Fibroblast of skin of scalp (primary cell): ENCODE measurements around the gene SLC26A4.

Experiments used
- DNase-seq: peaks from one replicate; pipeline ENCODE4 v3.0.0-alpha.2; 2013

The SLC26A4 gene

GRCh38 chr7:107661081-107661864, 645 bp downstream of the SLC26A4 start:
- DNase-seq: peak; percentile 30

DNA sequence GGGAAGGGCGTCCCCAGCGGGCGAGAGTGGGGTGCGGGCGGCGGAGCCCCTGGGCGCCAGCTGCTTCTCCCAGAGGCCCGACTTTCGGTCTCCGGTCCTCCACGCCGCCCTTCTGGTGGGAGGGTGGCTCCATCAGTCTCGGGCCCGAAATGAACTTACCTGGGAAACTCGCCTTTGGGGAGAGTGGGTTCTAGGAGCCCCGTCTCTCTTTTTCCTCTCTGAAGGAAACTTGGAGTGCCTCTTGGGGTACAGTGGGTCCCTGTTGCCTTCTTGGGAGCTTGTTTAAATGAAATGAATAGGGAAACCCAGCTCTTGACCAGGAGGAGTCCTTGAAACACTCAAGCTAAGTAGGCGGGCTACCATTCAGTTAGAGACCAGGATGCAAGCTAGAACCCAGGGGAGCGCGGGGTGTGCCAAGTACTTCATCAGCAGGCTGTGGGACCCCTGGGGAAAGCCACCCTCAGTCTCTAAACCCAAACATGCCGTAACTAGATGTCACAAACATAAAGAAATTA, 1.3 kb downstream of the SLC26A4 start:
- no peak for DNase-seq

- DNase-seq: no peak
Observed at GRCh38 chr7:107663196-107663595, 2.6 kb downstream of the SLC26A4 start.

DNA sequence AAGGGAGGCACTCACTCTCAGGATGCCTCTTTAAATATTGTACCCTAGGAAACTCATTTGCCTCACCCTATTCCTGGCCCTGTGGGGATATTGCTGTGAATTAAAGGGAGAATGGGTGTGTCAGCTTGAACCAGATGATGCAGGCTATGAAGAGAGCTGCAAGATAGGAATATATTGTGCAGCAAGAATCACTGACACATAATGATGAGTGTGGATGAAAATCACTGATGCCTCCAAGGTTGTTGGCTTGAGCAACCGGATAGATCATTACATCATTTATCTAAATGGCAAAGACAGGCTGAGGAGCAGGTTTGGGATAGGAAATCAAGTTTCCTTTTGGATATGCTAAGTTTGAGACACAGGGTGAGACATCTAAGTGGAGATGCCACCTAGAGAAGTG, 6.2 kb downstream of the SLC26A4 start:
- no peak for DNase-seq

GRCh38 chr7:107667341-107667740, 6.7 kb downstream of the SLC26A4 start:
- DNase-seq: no peak

DNA sequence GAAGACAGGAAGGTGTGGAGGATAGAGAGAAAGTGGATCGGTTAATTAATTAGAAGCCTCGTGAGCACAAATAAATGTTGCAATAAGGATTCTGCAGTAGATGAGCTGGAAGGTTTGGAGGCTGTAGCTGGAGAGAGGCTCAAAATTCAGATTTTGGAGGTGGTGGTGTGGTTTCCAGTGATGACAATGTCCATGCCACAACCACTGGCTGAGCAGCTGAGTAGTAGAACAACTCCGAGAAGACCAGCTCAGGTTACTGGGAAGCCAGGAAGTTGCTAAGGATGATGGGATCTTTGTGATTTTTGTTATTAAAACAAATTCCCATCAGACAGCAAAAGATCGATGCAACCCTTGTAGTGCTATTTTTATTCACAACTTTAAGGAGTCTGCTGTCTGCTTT, 7.7 kb downstream of the SLC26A4 start:
- no peak for DNase-seq

DNA sequence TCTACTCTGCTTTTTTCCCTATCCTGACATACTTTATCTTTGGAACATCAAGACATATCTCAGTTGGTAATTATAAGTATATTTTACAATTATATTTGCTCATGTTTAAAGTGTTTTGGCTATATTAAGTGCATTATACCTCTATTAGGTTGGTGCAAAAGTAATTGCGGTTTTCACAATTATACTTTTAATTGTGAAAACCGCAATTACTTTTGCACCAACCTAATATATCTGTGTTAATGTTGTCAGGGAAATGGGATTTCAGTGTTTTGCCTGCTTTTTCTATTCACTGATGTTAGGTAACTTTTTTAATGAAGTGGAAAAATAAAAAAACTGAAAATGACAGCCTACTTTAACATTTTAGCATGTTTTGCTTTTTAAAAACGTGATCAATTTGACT, 11.6 kb downstream of the SLC26A4 start:
- DNase-seq: no peak

DNA sequence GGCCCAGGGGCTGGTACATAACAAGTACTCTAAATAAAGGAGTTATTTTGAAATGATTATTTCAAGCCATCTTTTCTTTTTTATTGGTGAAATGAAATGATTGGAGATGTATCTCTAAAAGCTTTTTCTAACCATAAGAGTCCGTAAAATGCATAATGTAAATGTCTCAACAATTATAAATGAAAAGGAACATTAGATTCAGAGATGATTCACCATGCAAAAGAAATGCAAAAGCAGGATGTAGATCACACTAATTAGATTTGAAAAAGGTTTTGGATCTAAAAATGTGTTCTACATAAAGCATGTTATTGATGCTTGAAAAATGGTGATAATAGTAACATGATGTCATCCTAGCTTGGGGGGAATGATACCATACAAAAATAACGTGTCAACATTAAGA, 15.6 kb downstream of the SLC26A4 start:
- no peak for DNase-seq

DNA sequence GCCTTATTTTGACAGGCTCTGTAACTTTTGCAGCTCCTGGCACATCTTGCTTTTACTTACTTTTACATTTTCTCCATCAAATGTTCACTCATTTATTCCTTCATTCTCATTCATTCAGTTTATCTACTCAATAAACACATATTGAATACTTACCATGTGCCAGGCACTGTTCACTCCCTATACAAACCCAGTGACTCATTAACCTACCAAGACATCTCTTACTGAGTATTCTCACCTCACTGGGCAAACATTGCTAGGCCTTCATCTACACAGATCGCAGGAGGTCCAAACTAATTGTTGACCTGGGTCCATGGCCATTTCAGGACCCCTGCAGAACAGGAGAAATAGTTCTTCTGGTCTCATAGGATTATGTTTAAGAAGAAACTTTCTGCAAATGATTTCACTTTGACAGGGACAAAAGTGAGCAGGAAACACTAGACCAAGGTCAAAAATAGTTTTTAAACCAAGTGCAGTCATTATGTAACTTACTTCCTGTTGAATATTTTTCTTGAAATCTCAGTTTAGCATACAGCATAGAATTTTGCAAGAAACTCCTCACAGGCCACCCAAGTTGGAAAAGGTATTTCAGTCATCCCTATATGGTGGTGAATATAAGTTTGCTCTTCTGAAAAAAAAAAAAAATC, 17.6 kb downstream of the SLC26A4 start:
- no peak for DNase-seq

DNA sequence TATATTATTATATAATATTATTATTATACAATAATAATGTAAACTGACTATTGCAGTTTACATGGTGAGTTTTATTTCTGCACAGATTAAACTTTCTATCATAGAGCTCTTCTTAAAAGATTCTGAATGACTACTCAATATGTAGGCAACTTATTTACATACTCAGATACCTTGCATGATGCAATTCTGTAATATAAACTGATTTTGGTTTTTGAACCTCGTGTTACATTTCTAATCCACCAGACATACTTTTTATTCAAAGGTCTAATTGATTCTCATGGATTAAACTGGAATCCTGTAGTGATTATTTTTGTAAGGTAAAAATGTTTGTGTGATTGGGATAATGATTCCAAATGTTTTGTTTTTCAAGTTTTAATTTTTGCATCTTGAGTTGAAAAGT, 19.9 kb downstream of the SLC26A4 start:
- DNase-seq: no peak

DNA sequence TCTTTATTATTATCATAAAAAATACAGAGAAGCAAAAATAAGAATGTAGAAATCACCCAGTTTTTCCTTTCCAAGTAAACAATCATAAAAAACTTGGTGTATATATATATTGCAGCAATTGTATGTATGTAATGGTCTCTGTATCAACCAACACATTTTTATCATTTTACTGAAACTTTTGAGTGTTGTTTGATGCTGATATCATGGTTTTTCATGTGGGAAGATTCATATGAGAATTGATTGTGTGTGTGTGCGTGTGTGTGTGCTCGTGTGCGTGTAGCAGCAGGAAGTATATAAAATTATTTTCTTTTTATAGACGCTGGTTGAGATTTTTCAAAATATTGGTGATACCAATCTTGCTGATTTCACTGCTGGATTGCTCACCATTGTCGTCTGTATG, 22.3 kb downstream of the SLC26A4 start:
- DNase-seq: no peak

DNA sequence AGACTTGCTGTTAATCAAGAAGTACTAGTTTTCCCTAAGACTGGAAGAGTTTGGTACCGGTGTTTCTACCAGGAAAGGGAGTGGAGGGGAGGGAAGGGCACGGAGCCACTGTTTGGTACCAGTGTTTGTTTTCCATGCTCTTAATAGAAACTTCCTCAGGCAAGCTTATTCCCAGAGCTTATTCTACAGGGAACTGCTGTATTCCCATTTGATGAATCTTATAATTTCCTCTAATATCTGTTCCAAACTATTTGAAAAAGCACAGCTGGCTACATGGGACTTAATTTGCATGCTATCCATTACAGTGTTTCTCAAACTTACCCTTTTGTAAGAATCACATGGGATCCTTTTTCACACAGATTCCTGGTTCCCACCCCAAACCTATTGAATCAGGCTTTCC, 23.7 kb downstream of the SLC26A4 start:
- DNase-seq: no peak

DNA sequence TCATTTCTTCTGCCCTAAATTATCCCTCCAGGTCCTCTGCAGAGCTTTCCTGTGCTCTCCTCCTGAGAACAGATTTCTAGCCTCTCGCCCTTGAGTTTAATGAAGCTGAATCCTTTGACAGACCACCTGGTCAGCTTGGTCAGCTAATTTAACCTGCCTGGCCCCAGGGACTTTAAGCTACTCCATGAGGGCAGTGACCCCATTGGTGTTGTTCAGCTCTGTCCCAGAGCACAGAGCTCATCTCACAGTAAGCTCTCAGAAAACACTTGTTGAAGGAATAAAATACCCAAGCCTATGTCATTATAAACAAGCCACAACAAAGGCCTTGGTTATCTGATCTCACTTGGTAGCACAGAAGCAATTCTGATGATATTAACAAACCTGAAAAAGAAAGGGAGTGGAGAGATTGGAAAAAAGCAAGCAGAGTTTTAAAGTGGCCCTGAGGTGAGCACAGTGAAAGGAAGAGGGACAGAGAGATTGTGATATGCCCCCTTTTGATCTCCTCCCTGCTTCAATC, 24.4 kb downstream of the SLC26A4 start:
- DNase-seq: no peak

- no peak for DNase-seq
Observed at GRCh38 chr7:107686816-107687387, 26.3 kb downstream of the SLC26A4 start.

- DNase-seq: no peak
Observed at GRCh38 chr7:107687656-107688055, 27.0 kb downstream of the SLC26A4 start.

DNA sequence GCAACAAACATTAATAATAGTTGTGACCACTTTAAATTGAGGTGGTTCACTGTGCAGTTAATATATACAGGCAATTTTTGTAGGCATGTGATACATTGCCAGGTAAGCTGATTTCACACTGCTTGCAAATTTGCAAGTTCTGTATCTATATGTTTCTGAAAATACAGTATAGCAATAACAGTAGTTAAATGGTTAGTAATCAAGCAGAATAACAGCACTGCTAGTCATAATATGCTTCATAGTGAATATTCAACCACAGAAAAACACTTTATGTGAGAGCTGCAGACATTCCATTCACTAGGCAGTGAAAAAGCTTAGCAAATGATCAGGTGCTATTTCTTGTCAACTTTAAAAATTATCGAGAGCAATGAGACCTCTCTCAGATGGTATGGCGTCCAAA, 28.9 kb downstream of the SLC26A4 start:
- DNase-seq: no peak

DNA sequence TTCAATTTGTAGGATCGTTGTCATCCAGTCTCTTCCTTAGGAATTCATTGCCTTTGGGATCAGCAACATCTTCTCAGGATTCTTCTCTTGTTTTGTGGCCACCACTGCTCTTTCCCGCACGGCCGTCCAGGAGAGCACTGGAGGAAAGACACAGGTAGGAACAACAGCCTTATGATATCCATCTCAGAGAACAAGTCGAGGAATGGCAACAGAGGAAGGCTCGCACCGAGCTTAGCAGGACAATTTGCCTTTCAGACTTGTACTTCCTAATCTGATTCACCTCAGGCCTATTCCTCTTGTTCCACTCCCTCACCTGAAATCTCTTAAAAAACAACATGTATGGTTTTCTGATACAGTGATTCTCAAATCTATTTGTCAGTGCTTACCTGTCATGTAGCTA, 29.5 kb downstream of the SLC26A4 start:
- DNase-seq: no peak

DNA sequence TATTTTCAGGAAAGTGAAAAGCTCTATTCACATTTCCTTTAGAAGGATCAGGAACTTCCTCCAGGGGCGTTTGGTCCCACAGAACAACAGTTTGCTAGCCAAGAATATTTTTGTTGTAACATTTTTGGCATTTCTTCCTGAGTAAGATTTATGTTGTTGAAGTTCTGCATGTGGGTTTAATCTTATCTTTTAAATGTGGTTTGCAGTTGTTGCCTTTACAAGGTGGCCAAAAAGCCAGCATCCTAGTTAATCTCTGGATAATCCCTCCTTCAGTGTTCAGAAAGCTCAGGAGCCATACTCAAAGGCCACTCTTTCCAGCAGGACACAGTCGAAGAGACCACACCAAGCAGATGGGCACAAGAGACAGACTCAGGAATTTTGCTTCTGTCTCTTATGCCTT, 30.0 kb downstream of the SLC26A4 start:
- DNase-seq: peak; percentile 43

- peak; percentile 22 for DNase-seq
Observed at GRCh38 chr7:107691716-107692115, 31.1 kb downstream of the SLC26A4 start.

DNA sequence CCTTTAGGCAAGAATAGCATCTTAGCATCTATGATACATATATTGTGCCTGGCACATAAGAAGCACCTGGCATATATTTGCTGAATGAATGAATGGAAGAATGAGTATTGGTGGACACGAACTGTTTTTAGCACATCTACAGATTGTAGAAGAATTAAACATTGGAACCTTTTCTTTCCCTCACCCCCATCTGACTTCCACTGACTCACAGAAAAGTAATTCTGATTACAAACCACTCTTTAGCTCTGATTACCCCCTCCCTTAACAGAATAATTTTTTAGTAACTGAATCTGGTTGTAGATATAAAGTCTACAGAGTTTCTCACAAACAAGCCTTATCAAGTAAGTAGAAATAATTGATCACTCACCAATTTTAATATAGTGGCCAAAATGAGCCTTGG, 31.9 kb downstream of the SLC26A4 start:
- DNase-seq: no peak

- no peak for DNase-seq
Observed at GRCh38 chr7:107693396-107693795, 32.8 kb downstream of the SLC26A4 start.

DNA sequence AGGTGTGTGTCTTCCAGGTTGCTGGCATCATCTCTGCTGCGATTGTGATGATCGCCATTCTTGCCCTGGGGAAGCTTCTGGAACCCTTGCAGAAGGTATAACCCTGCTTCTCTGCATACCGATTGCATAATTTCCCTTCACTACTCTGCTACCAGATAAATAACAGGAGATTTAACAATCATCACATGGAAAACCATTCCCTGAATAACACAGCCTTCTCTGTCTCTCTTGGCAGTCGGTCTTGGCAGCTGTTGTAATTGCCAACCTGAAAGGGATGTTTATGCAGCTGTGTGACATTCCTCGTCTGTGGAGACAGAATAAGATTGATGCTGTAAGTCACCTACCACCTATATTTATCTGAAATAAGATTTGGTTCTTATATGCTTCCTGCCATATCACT, 33.8 kb downstream of the SLC26A4 start:
- DNase-seq: no peak

DNA sequence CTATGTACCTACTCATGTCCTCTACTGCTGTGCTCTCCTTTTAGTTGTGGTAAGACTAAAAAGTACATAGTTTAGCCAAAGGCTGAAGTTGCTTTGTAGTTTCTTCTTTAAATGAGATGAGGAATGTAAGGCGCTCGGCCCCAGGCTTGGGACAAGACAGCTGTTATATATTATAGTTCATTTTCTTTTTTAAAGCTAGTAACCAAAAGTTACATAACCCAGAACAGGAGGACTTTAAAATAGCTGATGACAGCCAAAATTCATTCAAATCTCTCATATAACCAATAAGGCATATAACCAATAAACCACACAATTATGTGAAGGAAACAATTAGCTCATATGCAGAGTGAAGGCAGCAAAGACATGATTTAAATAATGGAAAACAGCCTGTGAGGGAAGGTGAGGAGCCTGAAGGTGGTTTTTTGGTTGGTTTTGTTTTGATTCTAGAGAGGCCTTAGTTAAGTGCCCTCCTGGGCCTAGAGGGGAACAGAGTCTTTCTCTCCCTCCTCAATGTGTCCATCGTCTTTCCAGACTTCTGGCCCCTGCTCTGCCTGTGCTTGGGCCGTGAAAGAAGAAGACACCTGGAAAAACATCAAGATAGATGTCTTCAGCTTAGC, 35.8 kb downstream of the SLC26A4 start:
- no peak for DNase-seq
